OCI-LY3 (cell line): ENCODE data around the gene PHLDB2.

ENCODE experiments used
- EZH2phosphoT487 ChIP-seq: fragments of 200-600 bp; shearing (Covaris generic); IDR thresholded peaks from 2 replicates; pipeline ENCODE4 v1.6.1; 2018; ENCODE audit warnings: antibody characterized with exemption, mixed run types, low read depth
- TF ChIP-seq, protein P1 (sequence below): fragments of 200-600, 300-600 bp; sonication (generic); IDR thresholded peaks from 2 replicates; pipeline ENCODE4 v1.5.1; 2014; ENCODE audit warnings: antibody characterized with exemption, low read length, low read depth

DNA sequence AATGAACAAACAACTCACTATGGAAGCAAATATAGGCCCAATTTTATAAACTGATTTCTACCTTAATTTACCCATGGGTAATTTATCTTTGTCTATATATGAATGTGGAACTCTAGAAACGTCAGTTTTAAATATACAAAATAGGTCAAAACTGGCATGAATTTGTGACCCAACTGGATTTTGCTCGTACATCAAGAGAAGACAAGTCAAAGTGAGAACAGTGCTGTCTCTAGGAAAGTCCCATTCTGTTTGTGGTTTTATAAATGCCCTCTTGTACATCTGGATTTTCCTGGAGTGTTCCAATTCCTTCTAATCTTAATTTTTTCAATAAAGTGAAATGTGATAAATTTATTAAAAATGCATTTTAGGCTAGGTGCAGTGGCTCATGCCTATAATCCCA is 69.5 kb downstream of the PHLDB2 start:
- TF ChIP-seq, protein P1, sequence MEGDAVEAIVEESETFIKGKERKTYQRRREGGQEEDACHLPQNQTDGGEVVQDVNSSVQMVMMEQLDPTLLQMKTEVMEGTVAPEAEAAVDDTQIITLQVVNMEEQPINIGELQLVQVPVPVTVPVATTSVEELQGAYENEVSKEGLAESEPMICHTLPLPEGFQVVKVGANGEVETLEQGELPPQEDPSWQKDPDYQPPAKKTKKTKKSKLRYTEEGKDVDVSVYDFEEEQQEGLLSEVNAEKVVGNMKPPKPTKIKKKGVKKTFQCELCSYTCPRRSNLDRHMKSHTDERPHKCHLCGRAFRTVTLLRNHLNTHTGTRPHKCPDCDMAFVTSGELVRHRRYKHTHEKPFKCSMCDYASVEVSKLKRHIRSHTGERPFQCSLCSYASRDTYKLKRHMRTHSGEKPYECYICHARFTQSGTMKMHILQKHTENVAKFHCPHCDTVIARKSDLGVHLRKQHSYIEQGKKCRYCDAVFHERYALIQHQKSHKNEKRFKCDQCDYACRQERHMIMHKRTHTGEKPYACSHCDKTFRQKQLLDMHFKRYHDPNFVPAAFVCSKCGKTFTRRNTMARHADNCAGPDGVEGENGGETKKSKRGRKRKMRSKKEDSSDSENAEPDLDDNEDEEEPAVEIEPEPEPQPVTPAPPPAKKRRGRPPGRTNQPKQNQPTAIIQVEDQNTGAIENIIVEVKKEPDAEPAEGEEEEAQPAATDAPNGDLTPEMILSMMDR, result no peak
- TF ChIP-seq EZH2phosphoT487, result no peak
